ENCODE data around the gene REXO5. TPM values are rescaled to one million over a fixed set of nuclear protein-coding genes. Genes with fewer than 3 reads are reported as not detected.
A peak's percentile ranks its signal among the peaks of the same experiment; 100 is the strongest.

The REXO5 gene
- total and polyA plus RNA-seq, 2 of the 13 experiments (the other 11 are each of a cell fraction or from before 2014, with no cell fraction given): 5.9 to 13.1 TPM

GRCh38 chr16:20868890-20869289 lies 62.6 kb downstream of the REXO5 start (continued):
- TF ChIP-seq PAXIP1 (CRISPR knock-in tag; conservative IDR thresholded peaks at IDR 0.05) (peak; percentile 52; the same call in 1 of the 2 replicates), ZNF460 (CRISPR knock-in tag; IDR thresholded peaks at IDR 0.05; ENCODE audit: borderline replicate concordance) (no peak), GATAD2A (CRISPR knock-in tag; IDR thresholded peaks at IDR 0.05) (peak; percentile 54; the same call in 1 of the 2 replicates), CBFB (CRISPR knock-in tag; IDR thresholded peaks at IDR 0.05) (peak; percentile 45; the same call in 1 of the 2 replicates), ZNF652 (CRISPR knock-in tag; IDR thresholded peaks at IDR 0.05; ENCODE audit: borderline replicate concordance, low read depth) (peak; percentile 52; the same call in 1 of the 2 replicates), SALL1 (CRISPR knock-in tag; IDR thresholded peaks at IDR 0.05) (peak; percentile 81), ZNF883 (CRISPR knock-in tag; IDR thresholded peaks at IDR 0.05; ENCODE audit: not compliant biosample characterization) (peak; percentile 71), CENPBD1 (CRISPR knock-in tag; IDR thresholded peaks at IDR 0.05; ENCODE audit: borderline replicate concordance, low read depth) (no peak), ZNF598 (CRISPR knock-in tag; IDR thresholded peaks at IDR 0.05; ENCODE audit: borderline replicate concordance) (peak; percentile 34; the same call in 1 of the 2 replicates), ZBTB7B (CRISPR knock-in tag; IDR thresholded peaks at IDR 0.05) (0 out of 2 replicates have a peak, but pooled peaks have one; percentile 23), NR2F6 (IDR thresholded peaks at IDR 0.05) (no peak), NR2F6 (CRISPR knock-in tag; IDR thresholded peaks at IDR 0.05) (peak; percentile 22; the same call in 1 of the 2 replicates)

All from HepG2 (cell line).